Forelimb muscle (tissue), 1 donor: Measurements from ENCODE around the gene ISM1. TPM values are rescaled to one million over a fixed set of nuclear protein-coding genes. Genes with fewer than 3 reads are reported as not detected.

Experiments used
- DNase-seq: peaks from one replicate; pipeline ENCODE4 v3.0.0-alpha.2; 2013; ENCODE audit warnings: low read depth
- polyA plus RNA-seq: library from polyadenylated mRNA; unstranded; fragments of 120-200 nt; gene quantifications from one replicate; pipeline ENCODE4 v1.2.1, GENCODE V29; 2013; ENCODE audit not compliant: insufficient read length

Gene ISM1
- polyA plus RNA-seq, 1 donor = 0.76 TPM

GRCh38 chr20:13256606-13257005 lies 35.5 kb downstream of the ISM1 start:
- DNase-seq = no peak

GRCh38 chr20:13259921-13260320 lies 38.8 kb downstream of the ISM1 start:
- DNase-seq = no peak

- DNase-seq = no peak
Observed at GRCh38 chr20:13260650-13261279, 39.7 kb downstream of the ISM1 start.

- no peak for DNase-seq
Observed at GRCh38 chr20:13261460-13262301, 40.6 kb downstream of the ISM1 start.

- no peak for DNase-seq
Observed at GRCh38 chr20:13262302-13262650, 41.2 kb downstream of the ISM1 start.

- no peak for DNase-seq
Observed at GRCh38 chr20:13262671-13263360, 41.7 kb downstream of the ISM1 start.

- no peak for DNase-seq
Observed at GRCh38 chr20:13263451-13263850, 42.4 kb downstream of the ISM1 start.

GRCh38 chr20:13264907-13265306 lies 43.8 kb downstream of the ISM1 start:
- DNase-seq = no peak

GRCh38 chr20:13265941-13266340 lies 44.9 kb downstream of the ISM1 start:
- no peak for DNase-seq

- DNase-seq = no peak
Observed at GRCh38 chr20:13267231-13267630, 46.2 kb downstream of the ISM1 start.

- no peak for DNase-seq
Observed at GRCh38 chr20:13268953-13269352, 47.9 kb downstream of the ISM1 start.

GRCh38 chr20:13270211-13270610 lies 49.1 kb downstream of the ISM1 start:
- DNase-seq = no peak

GRCh38 chr20:13271098-13271497 lies 50.0 kb downstream of the ISM1 start:
- DNase-seq = no peak

- no peak for DNase-seq
Observed at GRCh38 chr20:13271977-13272975, 51.2 kb downstream of the ISM1 start.

- no peak for DNase-seq
Observed at GRCh38 chr20:13274275-13274861, 53.3 kb downstream of the ISM1 start.

GRCh38 chr20:13276945-13277541 lies 56.0 kb downstream of the ISM1 start:
- no peak for DNase-seq

- no peak for DNase-seq
Observed at GRCh38 chr20:13277663-13278295, 56.7 kb downstream of the ISM1 start.

GRCh38 chr20:13278812-13279570 lies 57.9 kb downstream of the ISM1 start:
- no peak for DNase-seq

GRCh38 chr20:13280609-13281324 lies 59.7 kb downstream of the ISM1 start:
- DNase-seq = no peak
